Activated gamma-delta T cell treated with Interleukin-2 at 50 U/mL for 16 hours (primary cell): Measurements from ENCODE around the gene CBLC.

ENCODE experiments used
- DNase-seq: peaks from one replicate; pipeline ENCODE4 v3.0.0-alpha.2; 2020

Gene CBLC

GRCh38 chr19:44803442-44804428, 26.0 kb downstream of the CBLC start:
- no peak for DNase-seq

DNA sequence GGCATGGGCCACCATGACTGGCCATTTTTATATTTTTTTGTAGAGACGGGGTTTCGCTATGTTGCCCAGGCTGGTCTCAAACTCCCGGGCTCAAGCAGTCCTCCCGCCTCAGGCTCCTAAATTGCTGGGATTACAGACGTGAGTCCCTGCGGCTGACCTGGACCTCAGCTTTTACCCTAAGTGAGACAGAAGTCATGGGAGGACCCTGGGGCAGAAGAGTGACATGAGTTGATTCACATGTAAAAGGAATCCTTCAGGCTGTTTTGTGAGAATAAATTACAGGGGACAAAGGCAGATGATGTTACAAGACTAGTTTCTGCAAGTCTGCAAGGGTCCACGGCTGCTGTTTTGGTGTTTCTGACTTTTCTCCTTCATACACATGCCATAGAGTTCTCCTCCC, 28.6 kb downstream of the CBLC start:
- no peak for DNase-seq

GRCh38 chr19:44807162-44807561, 29.5 kb downstream of the CBLC start:
- no peak for DNase-seq

DNA sequence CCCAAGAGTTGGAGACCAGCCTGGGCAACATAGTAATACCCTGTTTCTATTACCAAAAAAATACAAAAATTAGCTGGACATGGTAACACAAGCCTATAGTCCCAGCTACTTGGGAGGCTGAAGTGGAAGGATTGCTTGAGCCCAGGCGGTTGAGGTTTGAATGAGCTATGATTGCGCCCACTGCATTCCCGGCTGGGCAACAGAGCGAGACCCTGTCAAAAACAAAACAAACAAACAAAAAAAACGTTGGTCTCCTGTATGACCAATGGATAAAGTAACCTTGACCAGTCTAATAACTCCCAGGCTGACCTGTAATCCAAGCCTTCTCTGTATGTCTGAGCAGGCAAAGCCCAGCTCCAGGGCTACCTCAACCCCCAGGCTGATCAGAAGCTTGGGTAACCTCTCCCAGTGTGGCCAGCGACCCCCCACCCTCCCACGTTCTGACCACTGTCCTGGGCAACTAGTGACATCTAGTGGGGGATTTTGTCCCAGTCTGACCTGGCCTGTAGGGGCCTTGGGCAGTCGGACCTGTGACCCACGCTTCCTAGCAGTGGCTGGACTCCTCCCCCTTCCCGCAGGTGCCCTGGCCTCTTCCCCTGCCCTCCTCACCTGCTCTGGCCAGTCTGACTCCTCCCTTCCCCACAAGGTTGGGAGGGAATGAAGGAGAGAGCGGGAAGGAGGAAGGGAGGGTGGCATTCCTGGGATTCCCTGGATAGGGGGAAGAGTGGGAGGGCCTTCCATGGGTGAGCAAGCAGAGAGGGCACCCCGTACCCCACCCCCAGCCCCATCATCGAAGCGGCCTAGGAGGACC, 30.2 kb downstream of the CBLC start:
- DNase-seq: no peak

DNA sequence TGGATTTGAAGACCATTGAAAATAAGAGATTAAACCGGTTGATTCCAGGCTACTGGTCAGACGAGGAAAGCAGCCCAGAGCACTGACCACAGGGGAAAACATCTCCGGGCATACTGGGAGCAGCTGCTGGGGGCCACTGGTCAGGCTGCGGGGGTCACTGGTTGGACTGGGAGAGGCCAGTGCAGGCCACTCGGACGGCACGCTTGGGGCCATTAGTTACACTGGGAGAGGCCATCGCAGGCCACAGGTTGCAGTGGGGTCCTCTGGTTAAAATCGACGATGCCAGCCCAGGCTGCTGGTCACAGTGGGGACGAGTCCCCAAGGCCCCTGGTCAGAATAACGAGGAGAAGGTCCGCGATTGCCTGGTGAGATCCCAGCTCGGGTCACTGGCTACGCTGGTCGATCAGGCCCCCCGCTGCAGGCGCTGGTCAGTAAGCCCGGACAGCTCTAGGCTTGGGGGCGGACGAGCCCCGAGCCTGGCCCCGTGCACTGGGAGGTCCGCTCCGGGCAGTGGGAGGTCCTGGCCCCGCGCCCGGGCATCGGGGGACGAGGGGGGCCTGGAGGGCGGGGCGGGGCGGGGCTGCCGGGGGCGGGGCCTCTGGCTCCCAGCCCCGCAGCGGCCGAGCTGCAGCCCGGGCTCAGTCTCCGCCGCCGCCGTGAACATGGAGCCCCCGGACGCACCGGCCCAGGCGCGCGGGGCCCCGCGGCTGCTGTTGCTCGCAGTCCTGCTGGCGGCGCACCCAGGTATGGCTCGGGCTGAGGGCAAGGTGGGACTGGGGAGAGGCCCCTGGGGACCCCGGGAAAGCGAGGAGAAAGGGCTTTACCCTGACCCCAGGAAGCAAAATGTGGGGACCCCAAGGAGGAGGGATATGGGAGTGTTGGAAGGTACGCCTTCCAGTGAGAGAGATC, 31.0 kb downstream of the CBLC start, which contains the start of gene BCAM:
Gene BCAM (plus strand): TSS at position 641 of the 909 bp plus-strand sequence. CDS start 22 bp downstream, at position 663.
- DNase-seq: no peak

DNA sequence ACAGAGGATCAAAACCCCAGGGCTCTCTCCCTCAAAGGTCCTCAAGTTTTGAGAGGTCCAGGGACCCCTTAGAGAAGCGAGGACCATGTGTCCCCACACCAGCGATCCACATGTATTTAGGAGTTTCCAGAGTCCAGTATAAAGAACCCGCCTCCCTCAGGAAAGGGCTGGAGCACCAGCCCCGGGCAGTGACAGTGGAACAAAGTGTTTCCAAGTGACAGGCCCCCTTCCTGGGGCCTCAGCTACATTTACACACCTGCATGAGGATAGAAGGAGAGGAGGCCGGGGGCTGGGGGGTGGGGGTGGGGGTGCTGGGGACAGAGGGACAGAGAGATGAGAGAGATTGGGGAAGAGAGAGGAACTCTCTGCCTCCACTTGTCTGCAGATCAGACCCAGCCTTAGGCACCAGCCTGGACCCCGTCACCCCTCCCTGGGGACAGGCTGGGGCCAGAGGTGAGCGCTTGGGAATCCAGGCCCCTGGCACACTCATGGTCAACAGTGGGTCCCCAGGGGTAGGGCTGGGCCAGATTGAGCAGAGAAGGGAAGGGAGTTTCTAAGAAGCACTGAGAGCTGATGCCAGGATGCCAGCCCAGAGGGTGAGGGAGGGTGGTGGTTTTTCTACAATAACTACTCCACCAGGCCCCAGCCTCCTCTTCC, 32.0 kb downstream of the CBLC start:
- DNase-seq: no peak

- no peak for DNase-seq
Observed at GRCh38 chr19:44810234-44811121, 32.8 kb downstream of the CBLC start.

GRCh38 chr19:44811122-44811419, 33.4 kb downstream of the CBLC start:
- DNase-seq: no peak

DNA sequence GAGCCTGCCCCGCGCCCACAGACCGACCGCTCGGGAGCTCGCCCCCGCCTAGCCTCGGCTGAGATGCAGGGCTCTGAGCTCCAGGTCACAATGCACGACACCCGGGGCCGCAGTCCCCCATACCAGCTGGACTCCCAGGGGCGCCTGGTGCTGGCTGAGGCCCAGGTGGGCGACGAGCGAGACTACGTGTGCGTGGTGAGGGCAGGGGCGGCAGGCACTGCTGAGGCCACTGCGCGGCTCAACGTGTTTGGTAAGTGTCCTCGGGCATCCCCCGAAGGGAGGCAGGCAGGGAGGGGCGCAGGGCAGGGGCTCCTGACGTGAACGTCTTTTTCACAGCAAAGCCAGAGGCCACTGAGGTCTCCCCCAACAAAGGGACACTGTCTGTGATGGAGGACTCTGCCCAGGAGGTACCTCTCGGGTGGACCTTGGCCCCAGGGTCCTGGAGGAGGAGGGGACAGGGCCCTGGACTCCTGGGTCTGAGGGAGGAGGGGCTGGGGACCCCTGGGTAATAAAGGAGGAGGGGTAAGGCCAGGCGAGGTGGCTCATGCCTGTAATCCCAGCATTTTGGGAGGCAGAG, 34.5 kb downstream of the CBLC start:
- DNase-seq: no peak

DNA sequence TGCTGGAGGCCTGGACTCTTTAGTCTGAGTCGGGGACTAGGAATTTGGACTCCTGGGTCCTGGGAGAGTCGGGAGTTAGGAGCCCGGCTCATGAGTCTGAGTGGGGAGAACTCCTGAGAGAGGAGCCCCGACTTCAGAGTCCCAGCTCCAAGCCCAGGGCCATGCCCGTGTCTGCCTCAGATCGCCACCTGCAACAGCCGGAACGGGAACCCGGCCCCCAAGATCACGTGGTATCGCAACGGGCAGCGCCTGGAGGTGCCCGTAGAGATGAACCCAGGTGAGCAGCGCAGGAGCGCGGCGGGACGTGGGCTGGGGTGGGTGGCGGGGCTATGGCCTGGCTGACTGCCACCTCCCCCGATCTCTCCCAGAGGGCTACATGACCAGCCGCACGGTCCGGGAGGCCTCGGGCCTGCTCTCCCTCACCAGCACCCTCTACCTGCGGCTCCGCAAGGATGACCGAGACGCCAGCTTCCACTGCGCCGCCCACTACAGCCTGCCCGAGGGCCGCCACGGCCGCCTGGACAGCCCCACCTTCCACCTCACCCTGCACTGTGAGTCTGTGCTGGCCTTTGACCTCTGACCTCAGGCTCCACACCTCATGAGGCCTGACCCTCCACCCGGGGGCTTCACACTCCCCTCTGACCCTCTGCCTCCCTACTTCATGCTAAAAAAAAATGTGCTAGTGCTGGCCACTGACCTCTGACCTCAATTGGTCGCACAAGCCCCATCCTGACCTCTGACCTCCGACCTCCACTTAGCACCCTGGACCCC, 35.6 kb downstream of the CBLC start:
- no peak for DNase-seq

DNA sequence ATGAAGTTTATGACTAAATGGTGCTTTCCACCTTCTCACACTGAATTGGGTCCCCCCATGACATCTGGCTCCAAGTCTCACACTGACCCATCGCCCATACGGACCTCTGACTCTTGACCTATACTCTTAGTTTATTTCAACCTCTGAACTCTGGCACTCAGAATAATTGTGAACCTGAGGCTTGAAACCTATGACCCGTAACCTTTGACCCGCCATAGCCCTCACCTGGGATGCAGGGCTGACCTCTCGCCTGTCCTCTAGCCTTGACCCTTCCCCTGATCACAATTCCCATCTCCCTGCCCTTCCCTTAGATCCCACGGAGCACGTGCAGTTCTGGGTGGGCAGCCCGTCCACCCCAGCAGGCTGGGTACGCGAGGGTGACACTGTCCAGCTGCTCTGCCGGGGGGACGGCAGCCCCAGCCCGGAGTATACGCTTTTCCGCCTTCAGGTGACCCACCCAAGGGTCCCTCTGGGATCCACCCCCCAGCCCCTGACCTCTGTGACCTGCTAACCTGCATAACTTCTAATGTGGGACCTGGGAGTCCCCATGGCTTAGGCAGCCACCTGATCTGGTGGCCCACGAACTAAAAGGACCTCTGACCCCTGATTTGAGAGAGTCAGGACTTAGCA, 36.3 kb downstream of the CBLC start:
- no peak for DNase-seq

- no peak for DNase-seq
Observed at GRCh38 chr19:44814517-44814916, 36.8 kb downstream of the CBLC start.

- DNase-seq: no peak
Observed at GRCh38 chr19:44816301-44816700, 38.6 kb downstream of the CBLC start.

GRCh38 chr19:44817725-44818465, 40.2 kb downstream of the CBLC start:
- DNase-seq: no peak

- no peak for DNase-seq
Observed at GRCh38 chr19:44818466-44819031, 40.9 kb downstream of the CBLC start.

DNA sequence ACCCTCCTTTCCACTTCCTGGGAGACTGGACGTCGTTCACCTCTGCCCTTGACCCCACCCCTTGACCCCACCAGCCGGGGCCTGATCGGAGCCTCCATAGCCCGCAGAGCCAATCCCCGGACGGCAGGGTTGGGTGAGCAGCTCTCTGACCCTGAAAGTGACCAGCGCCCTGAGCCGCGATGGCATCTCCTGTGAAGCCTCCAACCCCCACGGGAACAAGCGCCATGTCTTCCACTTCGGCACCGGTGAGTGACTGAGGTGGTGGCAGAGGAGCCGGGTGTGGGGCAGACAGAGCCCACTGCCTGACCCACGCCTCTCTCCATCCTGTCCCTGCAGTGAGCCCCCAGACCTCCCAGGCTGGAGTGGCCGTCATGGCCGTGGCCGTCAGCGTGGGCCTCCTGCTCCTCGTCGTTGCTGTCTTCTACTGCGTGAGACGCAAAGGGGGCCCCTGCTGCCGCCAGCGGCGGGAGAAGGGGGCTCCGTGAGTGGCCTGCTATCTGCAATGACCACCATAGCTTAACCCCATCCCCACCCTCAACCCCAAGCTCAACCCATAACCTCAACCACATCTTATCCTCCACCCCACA, 41.6 kb downstream of the CBLC start:
- no peak for DNase-seq

DNA sequence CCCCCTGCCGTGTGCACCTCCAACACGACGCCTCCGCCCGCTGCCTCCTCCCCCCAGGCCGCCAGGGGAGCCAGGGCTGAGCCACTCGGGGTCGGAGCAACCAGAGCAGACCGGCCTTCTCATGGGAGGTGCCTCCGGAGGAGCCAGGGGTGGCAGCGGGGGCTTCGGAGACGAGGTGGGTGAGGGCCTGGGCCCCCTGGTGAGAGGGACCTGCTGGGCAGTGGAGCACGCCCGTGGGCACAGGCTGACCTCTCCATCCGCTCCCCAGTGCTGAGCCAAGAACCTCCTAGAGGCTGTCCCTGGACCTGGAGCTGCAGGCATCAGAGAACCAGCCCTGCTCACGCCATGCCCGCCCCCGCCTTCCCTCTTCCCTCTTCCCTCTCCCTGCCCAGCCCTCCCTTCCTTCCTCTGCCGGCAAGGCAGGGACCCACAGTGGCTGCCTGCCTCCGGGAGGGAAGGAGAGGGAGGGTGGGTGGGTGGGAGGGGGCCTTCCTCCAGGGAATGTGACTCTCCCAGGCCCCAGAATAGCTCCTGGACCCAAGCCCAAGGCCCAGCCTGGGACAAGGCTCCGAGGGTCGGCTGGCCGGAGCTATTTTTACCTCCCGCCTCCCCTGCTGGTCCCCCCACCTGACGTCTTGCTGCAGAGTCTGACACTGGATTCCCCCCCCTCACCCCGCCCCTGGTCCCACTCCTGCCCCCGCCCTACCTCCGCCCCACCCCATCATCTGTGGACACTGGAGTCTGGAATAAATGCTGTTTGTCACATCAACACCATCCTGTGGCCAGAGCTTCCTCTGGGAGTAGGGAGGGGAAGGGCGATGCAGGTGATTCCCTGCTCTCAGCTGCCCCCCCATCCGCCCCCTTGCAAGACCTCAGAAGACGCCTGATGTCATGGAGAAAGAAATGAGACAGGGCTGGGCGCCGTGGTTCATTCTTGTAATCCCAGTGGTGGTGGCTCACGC, 43.2 kb downstream of the CBLC start:
- DNase-seq: no peak
